Gastrocnemius medialis (tissue), 4 donors: Measurements from ENCODE around the gene ZNF595.
"Not testable (repeated sequence)": the region's sequence is repeated elsewhere in the genome, so short reads cannot be mapped to it uniquely, and the experiment has no call there.

Experiments used
- CTCF ChIP-seq, 5 experiments: fragments of 450-650 bp in 3 of 5; fragments of 200-600 bp in 2 of 5; sonication (generic) in 2 of 5; IDR thresholded peaks in 4 of 5; conservative IDR thresholded peaks in 1 of 5; 1 replicate in 4 of 5; 2 replicates in 1 of 5; pipeline ENCODE4 v1.5.1; 2016 to 2019; ENCODE audit warnings: antibody characterized with exemption in 5 of 5, mild to moderate bottlenecking in 3 of 5, moderate library complexity in 3 of 5
- POLR2A ChIP-seq, 2 donors: fragments of 450-650 bp; IDR thresholded peaks; one replicate each; pipeline ENCODE4 v1.6.1; 2017; ENCODE audit warnings: antibody characterized with exemption in 2 of 2, mild to moderate bottlenecking in 2 of 2, moderate library complexity in 2 of 2

GRCh38 chr4:38202-38601, 14.9 kb upstream of the ZNF595 start:
- not testable (repeated sequence) for TF ChIP-seq CTCF (IDR thresholded peaks at IDR 0.05 in 4 of 5, conservative IDR thresholded peaks at IDR 0.05 in 1 of 5); POLR2A (IDR thresholded peaks at IDR 0.05)
